ENCODE results near the gene ADAM12.

ADAM12 gene

DNA sequence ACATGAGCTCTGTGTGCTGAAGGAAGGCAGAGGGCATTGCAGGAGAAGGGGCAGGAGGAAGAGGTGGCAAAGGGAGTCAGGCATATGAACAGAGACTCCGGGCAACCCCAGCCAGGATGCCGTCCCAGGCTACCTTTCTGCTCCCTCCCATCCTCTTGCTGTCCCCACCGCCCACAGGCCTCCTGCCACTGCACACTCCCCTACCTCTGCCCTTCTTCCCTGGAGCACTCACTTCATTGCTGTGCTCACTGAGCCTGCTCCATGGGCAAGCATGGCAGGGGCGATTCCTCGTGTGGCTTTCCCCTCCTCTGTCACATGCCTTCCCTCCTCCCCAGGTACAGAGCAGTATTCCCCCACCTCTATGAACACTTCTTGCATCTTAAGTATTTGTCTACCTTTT lies 398.5 kb downstream of the ADAM12 start:
- Histone ChIP-seq H4K20me1 (ENCODE audit: insufficient read depth, low read length, poor library complexity, severe bottlenecking) (no peaks in the 10 kb centered on the region), H3K36me3 (ENCODE audit: insufficient read depth, low read length) (no peaks in the 10 kb centered on the region), H3K9ac (ENCODE audit: low read depth, low read length, poor library complexity, severe bottlenecking) (no peak overlapping the region), H3K4me1 (ENCODE audit: insufficient read depth, low read length, poor library complexity, severe bottlenecking) (no peaks in the 10 kb centered on the region), H3K9me2 (replicated peaks; ENCODE audit: low read depth, low read length) (no peaks in the 10 kb centered on the region), H3K4me2 (ENCODE audit: low read depth, low read length, poor library complexity, severe bottlenecking) (no peak overlapping the region), H3K4me3 (ENCODE audit: low read length, poor library complexity, severe bottlenecking) (no peak overlapping the region), H2AFZ (ENCODE audit: low read length) (no peak overlapping the region), H3F3A (ENCODE audit: low read depth) (no peaks in the 10 kb centered on the region), H3K79me2 (ENCODE audit: insufficient read depth, low read length) (no peaks in the 10 kb centered on the region), H3K27me3 (ENCODE audit: insufficient read depth, low read length, poor library complexity, severe bottlenecking) (no peaks in the 10 kb centered on the region), H3K9me3 (ENCODE audit: insufficient read depth, low read depth, low read length) (no peaks in the 10 kb centered on the region; the same call in 1 of the 2 replicates)
- TF ChIP-seq, protein P1, sequence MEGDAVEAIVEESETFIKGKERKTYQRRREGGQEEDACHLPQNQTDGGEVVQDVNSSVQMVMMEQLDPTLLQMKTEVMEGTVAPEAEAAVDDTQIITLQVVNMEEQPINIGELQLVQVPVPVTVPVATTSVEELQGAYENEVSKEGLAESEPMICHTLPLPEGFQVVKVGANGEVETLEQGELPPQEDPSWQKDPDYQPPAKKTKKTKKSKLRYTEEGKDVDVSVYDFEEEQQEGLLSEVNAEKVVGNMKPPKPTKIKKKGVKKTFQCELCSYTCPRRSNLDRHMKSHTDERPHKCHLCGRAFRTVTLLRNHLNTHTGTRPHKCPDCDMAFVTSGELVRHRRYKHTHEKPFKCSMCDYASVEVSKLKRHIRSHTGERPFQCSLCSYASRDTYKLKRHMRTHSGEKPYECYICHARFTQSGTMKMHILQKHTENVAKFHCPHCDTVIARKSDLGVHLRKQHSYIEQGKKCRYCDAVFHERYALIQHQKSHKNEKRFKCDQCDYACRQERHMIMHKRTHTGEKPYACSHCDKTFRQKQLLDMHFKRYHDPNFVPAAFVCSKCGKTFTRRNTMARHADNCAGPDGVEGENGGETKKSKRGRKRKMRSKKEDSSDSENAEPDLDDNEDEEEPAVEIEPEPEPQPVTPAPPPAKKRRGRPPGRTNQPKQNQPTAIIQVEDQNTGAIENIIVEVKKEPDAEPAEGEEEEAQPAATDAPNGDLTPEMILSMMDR (conservative IDR thresholded peaks at IDR 0.05; ENCODE audit: low read length): no peak

DNA sequence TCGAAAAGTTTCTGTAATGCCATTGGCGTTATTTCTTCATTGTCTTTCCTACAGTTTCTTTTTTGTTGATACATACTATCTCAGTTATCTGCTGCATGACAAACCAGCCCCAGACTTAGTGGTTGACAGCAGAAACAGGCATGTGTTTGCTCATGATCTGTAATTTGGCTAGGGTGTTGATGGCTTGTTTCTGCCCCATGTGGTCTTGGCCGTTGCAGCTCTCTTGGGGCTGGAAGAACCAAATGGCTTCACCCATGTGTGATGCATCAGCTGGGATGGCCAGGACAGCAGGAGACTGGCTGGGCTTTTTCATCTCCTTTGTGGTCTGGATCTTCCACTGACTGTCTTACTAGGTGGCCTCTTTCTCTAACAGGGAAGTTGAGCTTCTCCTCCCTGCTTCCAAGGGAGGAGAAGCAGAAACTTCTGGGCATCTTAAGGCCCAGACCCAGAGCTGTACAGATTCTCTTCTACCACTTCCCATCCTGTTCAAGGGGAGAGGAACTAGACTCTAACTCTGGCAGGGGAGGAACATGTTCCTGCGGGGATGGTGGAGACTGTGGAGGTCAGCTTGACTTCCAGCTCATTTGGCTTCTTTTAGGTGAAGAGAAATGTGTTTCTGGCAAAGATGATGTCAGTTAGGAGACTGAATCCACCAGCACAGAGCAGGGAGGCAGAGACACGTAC lies 402.6 kb downstream of the ADAM12 start:
- Histone ChIP-seq H3F3A (ENCODE audit: low read depth) (no peaks in the 10 kb centered on the region), H3K36me3 (ENCODE audit: insufficient read depth, low read length) (no peaks in the 10 kb centered on the region), H3K27me3 (ENCODE audit: insufficient read depth, low read length, poor library complexity, severe bottlenecking) (no peaks in the 10 kb centered on the region), H3K4me1 (ENCODE audit: insufficient read depth, low read length, poor library complexity, severe bottlenecking) (no peaks in the 10 kb centered on the region), H3K4me2 (ENCODE audit: low read depth, low read length, poor library complexity, severe bottlenecking) (no peak overlapping the region), H3K79me2 (ENCODE audit: insufficient read depth, low read length) (no peaks in the 10 kb centered on the region), H3K9me2 (replicated peaks; ENCODE audit: low read depth, low read length) (no peaks in the 10 kb centered on the region), H3K9me3 (ENCODE audit: insufficient read depth, low read depth, low read length) (no peaks in the 10 kb centered on the region; the same call in 1 of the 2 replicates), H4K20me1 (ENCODE audit: insufficient read depth, low read length, poor library complexity, severe bottlenecking) (no peaks in the 10 kb centered on the region), H2AFZ (ENCODE audit: low read length) (no peak overlapping the region), H3K4me3 (ENCODE audit: low read length, poor library complexity, severe bottlenecking) (no peak overlapping the region), H3K9ac (ENCODE audit: low read depth, low read length, poor library complexity, severe bottlenecking) (no peak overlapping the region)
- TF ChIP-seq, protein P1 (conservative IDR thresholded peaks at IDR 0.05; ENCODE audit: low read length): no peak
- TF ChIP-seq EZH2phosphoT487 (IDR thresholded peaks at IDR 0.05; ENCODE audit: borderline replicate concordance): no peak

DNA sequence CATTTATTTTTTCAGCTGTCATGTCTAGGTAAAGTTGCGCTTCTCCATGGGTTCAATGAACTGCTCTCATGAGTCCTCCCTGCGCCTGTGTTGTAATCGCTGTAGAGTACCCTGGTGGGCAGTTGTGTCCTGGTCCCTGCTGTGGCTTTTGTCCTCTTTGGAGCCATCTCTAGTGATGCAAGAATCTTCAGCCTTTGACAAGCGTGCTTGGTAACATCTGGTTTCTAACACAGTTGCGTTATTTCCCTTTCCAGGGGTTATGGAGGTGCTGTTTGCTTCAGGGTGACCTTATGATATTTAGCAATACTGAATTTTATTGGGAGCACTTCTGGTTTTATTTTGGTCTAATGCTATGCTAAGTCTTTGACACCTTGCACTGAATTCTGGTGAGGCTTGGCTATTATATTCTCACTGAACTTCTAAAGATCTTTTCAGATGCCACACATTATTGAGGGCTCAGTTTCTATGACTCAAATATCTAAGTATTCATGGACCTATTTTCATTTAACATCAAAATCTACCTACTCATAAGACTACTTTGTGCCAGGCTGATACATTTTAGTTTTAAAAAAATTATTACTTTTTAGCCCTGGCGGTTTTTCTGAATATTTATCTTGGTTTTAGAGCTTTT lies 403.3 kb downstream of the ADAM12 start:
- H3K27me3 ChIP-seq (ENCODE audit: insufficient read depth, low read length, poor library complexity, severe bottlenecking): no peaks in the 10 kb centered on the region
- H3K4me1 ChIP-seq (ENCODE audit: insufficient read depth, low read length, poor library complexity, severe bottlenecking): no peaks in the 10 kb centered on the region
- no peaks in the 10 kb centered on the region for H3F3A ChIP-seq (ENCODE audit: low read depth)
- no peaks in the 10 kb centered on the region for H4K20me1 ChIP-seq (ENCODE audit: insufficient read depth, low read length, poor library complexity, severe bottlenecking)
- H3K9ac ChIP-seq (ENCODE audit: low read depth, low read length, poor library complexity, severe bottlenecking): no peak overlapping the region
- H3K4me3 ChIP-seq (ENCODE audit: low read length, poor library complexity, severe bottlenecking): no peak overlapping the region
- H2AFZ ChIP-seq (ENCODE audit: low read length): no peak overlapping the region
- no peaks in the 10 kb centered on the region for H3K9me2 ChIP-seq (replicated peaks; ENCODE audit: low read depth, low read length)
- H3K4me2 ChIP-seq (ENCODE audit: low read depth, low read length, poor library complexity, severe bottlenecking): no peak overlapping the region
- TF ChIP-seq, protein P1 (conservative IDR thresholded peaks at IDR 0.05; ENCODE audit: low read length): no peak
- no peak for TF ChIP-seq EZH2phosphoT487 (IDR thresholded peaks at IDR 0.05; ENCODE audit: borderline replicate concordance)
- no peaks in the 10 kb centered on the region for H3K36me3 ChIP-seq (ENCODE audit: insufficient read depth, low read length)
- no peaks in the 10 kb centered on the region for H3K79me2 ChIP-seq (ENCODE audit: insufficient read depth, low read length)
- no peaks in the 10 kb centered on the region for H3K9me3 ChIP-seq (ENCODE audit: insufficient read depth, low read depth, low read length)

Data from Loucy (cell line).